Measurements from ENCODE around the gene FAXDC2.

DNA sequence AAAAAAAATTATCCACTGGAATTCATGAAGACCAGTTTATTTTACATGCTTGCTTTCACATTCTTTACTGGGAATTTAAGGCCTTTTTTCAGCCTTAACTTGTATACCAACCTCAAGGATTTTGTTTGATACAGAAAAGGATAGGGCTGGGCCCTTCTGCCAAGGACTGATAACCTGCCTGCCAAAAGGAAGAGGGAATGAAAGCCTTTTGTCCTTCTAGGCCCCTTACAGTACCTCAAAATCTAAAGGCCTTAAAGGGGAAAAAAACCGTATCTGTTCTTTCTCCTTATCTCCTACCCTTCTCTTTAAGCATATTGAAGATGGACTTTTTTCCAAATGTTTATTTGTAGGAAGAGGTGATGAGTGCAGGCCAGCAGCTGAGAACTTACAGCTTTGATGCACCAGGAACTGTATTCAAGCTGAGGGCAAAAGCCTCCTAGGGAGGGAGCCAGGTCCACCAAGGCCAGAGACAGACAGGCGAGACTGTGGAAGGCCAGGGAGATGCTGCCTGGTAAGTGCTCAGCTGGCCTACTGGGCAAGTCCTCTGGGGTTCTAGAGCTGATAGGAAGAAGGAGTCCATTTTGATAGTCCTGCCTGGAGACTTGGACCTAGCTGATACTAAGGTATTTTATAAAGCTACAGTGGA, 31.8 kb downstream of the FAXDC2 start:
- TF ChIP-seq, protein P1, sequence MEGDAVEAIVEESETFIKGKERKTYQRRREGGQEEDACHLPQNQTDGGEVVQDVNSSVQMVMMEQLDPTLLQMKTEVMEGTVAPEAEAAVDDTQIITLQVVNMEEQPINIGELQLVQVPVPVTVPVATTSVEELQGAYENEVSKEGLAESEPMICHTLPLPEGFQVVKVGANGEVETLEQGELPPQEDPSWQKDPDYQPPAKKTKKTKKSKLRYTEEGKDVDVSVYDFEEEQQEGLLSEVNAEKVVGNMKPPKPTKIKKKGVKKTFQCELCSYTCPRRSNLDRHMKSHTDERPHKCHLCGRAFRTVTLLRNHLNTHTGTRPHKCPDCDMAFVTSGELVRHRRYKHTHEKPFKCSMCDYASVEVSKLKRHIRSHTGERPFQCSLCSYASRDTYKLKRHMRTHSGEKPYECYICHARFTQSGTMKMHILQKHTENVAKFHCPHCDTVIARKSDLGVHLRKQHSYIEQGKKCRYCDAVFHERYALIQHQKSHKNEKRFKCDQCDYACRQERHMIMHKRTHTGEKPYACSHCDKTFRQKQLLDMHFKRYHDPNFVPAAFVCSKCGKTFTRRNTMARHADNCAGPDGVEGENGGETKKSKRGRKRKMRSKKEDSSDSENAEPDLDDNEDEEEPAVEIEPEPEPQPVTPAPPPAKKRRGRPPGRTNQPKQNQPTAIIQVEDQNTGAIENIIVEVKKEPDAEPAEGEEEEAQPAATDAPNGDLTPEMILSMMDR (IDR thresholded peaks at IDR 0.05; ENCODE audit: low read depth, low read length), result no peak
- TF ChIP-seq EZH2phosphoT487 (IDR thresholded peaks at IDR 0.05; ENCODE audit: low read depth), result no peak
